ENCODE results near the gene IMP4. TPM values are rescaled to one million over a fixed set of nuclear protein-coding genes. Genes with fewer than 3 reads are reported as not detected.

Gene IMP4
- total and polyA plus RNA-seq, 9 donors: 24.8 to 74.0 (median 54.4) TPM

DNA sequence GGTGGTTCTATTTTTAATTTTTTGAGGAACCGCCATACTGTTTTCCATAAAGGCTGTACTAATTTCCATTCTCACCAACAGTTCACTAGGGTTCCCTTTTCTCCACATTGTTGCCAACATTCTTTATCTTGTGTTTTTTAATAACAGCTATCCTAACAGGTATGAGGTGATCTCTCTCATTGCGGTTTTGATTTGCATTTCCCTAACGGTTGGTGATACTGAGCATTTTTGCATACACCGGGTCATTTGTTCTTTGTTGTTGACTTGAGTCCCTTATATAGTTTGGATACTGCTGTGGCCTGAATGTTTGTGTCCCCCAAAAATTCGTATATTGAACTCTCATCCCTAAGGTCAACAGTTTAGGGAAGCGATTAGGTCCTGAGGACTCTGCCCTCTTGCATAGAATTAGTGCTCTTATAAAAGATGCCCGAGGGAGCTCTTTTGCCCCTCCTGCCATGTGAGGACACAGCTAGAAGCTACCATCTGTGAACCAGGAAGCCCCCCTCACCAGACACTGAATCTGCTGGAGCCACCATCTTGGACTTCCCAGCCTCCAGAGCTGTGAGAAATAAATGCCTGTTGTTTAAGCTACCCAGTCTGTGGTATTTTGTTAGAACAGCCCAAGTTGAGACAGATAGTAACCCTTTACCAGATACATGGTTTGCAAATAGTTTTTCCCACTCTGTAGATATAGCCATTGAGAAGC, 4.7 kb downstream of the IMP4 start:
- no peak for DNase-seq
- Histone ChIP-seq H3K4me1 (ENCODE audit: insufficient read depth) (peaks cover 3% of the 10 kb centered on the region), H3K27ac (no peak overlapping the region), H3K27me3 (no peaks in the 10 kb centered on the region), H3K4me3 (no peak overlapping the region), H3K36me3 (no peaks in the 10 kb centered on the region), H3K9me3 (no peaks in the 10 kb centered on the region)
- 93 to 95% (median 95%) methylated on average over 7 of the region's 7 CpGs for WGBS, 3 donors
- TF ChIP-seq EP300 (IDR thresholded peaks at IDR 0.05) (no peak), POLR2A (IDR thresholded peaks at IDR 0.05) (no peak)
- TF ChIP-seq, protein P1, sequence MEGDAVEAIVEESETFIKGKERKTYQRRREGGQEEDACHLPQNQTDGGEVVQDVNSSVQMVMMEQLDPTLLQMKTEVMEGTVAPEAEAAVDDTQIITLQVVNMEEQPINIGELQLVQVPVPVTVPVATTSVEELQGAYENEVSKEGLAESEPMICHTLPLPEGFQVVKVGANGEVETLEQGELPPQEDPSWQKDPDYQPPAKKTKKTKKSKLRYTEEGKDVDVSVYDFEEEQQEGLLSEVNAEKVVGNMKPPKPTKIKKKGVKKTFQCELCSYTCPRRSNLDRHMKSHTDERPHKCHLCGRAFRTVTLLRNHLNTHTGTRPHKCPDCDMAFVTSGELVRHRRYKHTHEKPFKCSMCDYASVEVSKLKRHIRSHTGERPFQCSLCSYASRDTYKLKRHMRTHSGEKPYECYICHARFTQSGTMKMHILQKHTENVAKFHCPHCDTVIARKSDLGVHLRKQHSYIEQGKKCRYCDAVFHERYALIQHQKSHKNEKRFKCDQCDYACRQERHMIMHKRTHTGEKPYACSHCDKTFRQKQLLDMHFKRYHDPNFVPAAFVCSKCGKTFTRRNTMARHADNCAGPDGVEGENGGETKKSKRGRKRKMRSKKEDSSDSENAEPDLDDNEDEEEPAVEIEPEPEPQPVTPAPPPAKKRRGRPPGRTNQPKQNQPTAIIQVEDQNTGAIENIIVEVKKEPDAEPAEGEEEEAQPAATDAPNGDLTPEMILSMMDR (IDR thresholded peaks at IDR 0.05): no peak
- intact Hi-C loops (cut with DNase I): loop anchor here in 1 of 4 donors (10.0 kb wide), 1 partner anchor 163 kb away; the partner anchor contains the start of genes MZT2B and SMPD4

DNA sequence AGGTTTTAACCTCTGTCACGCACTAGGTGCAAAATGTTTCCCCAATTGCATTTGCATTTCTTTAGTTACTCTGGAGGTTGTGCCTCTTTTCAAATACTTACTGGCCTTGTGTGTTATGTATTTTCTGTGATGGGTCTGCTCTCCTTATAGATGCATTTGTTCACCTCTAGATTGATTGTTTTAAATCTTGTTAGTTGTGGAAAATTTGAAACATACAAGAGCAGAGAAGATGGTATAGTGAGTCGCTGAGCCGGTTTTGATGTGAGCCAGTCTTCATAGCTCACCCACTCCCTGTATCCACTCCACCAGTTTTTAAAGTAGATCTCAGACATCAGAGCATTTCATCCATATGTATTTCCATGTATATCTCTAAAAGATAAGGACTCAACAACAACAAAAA, 6.5 kb downstream of the IMP4 start:
- H3K4me1 ChIP-seq (ENCODE audit: insufficient read depth): no peaks in the 10 kb centered on the region
- no peak overlapping the region for H3K4me3 ChIP-seq
- H3K27ac ChIP-seq: no peak overlapping the region
- intact Hi-C loops (cut with DNase I): loop anchor here in 1 of 4 donors (10.0 kb wide), 1 partner anchor 164 kb away; the partner anchor contains the start of genes MZT2B and SMPD4
- 85 to 92% (median 86%) methylated on average over 3 of the region's 3 CpGs for WGBS, 3 donors
- no peak for TF ChIP-seq POLR2A (IDR thresholded peaks at IDR 0.05)
- TF ChIP-seq, protein P1 (IDR thresholded peaks at IDR 0.05): no peak
- TF ChIP-seq EP300 (IDR thresholded peaks at IDR 0.05): no peak
- H3K27me3 ChIP-seq: no peaks in the 10 kb centered on the region
- no peak for DNase-seq
- H3K9me3 ChIP-seq: no peaks in the 10 kb centered on the region
- H3K36me3 ChIP-seq: no peaks in the 10 kb centered on the region

GRCh38 chr2:130351711-130352110, 9.0 kb downstream of the IMP4 start:
- H3K9me3 ChIP-seq: no peaks in the 10 kb centered on the region
- DNase-seq: no peak
- no peaks in the 10 kb centered on the region for H3K27me3 ChIP-seq
- intact Hi-C loops (cut with DNase I): no loop called here
- 62 to 67% (median 63%) methylated on average over 7 of the region's 7 CpGs for WGBS, 3 donors
- H3K4me1 ChIP-seq (ENCODE audit: insufficient read depth): peaks cover 5% of the 10 kb centered on the region
- H3K4me3 ChIP-seq: no peak overlapping the region
- H3K36me3 ChIP-seq: no peaks in the 10 kb centered on the region
- TF ChIP-seq EP300 (IDR thresholded peaks at IDR 0.05): no peak
- no peak for TF ChIP-seq POLR2A (IDR thresholded peaks at IDR 0.05)
- TF ChIP-seq, protein P1 (IDR thresholded peaks at IDR 0.05): no peak
- H3K27ac ChIP-seq: no peak overlapping the region

- Histone ChIP-seq H3K9me3 (no peaks in the 10 kb centered on the region), H3K27ac (no peak overlapping the region), H3K36me3 (no peaks in the 10 kb centered on the region), H3K4me1 (ENCODE audit: insufficient read depth) (peaks cover 5% of the 10 kb centered on the region), H3K4me3 (no peak overlapping the region), H3K27me3 (no peaks in the 10 kb centered on the region)
- TF ChIP-seq POLR2A (IDR thresholded peaks at IDR 0.05) (no peak), EP300 (IDR thresholded peaks at IDR 0.05) (no peak)
- TF ChIP-seq, protein P1 (IDR thresholded peaks at IDR 0.05): no peak
- DNase-seq: no peak
- 62 to 73% (median 68%) methylated on average over 7 of the region's 7 CpGs for WGBS, 3 donors
- intact Hi-C loops (cut with DNase I): no loop called here
These were observed 9.5 kb downstream of the IMP4 start for GRCh38 chr2:130352237-130352636.
